Measurements from ENCODE around the gene MAP2.

GRCh38 chr2:209663656-209664055 is 239.8 kb downstream of the MAP2 start:
- no peak for TF ChIP-seq CTCF (optimal IDR thresholded peaks at IDR 0.05 in 1 of 3, IDR thresholded peaks at IDR 0.05 in 1 of 3, conservative IDR thresholded peaks at IDR 0.05 in 1 of 3; ENCODE audit: extremely low read depth in 1 of 3, insufficient read depth in 2 of 3, low read length in 3 of 3)
- TF ChIP-seq EZH2 (IDR thresholded peaks at IDR 0.05; ENCODE audit: low read length) = no peak
